GM12873 (cell line): Measurements from ENCODE around the gene RNASE12.

Experiments used
- CTCF ChIP-seq: IDR thresholded peaks from 2 replicates; pipeline ENCODE4 v1.5.1; 2012; ENCODE audit warnings: low read depth, mild to moderate bottlenecking, moderate library complexity, low read length, control low read depth; ENCODE audit not compliant: insufficient read depth; ENCODE audit errors: missing control alignments

Gene RNASE12

GRCh38 chr14:20564501-20564997 lies 26.6 kb downstream of the RNASE12 start:
- no peak for TF ChIP-seq CTCF

GRCh38 chr14:20563971-20564370 lies 27.2 kb downstream of the RNASE12 start:
- no peak for TF ChIP-seq CTCF

- TF ChIP-seq CTCF = no peak
Measured at GRCh38 chr14:20560961-20561360, 30.2 kb downstream of the RNASE12 start, which contains the start of gene RNASE9. TSS of gene RNASE9 (minus strand) at chr14:20561047.

- no peak for TF ChIP-seq CTCF
Measured at GRCh38 chr14:20559461-20559904, 31.7 kb downstream of the RNASE12 start.

GRCh38 chr14:20557212-20557542 lies 34.0 kb downstream of the RNASE12 start:
- no peak for TF ChIP-seq CTCF

- no peak for TF ChIP-seq CTCF
Measured at GRCh38 chr14:20556500-20557211, 34.5 kb downstream of the RNASE12 start.

- no peak for TF ChIP-seq CTCF
Measured at GRCh38 chr14:20555845-20556244, 35.3 kb downstream of the RNASE12 start.
